Neural progenitor cell (in vitro differentiated cells): ENCODE results near the gene MAD1L1. TPM values are rescaled to one million over a fixed set of nuclear protein-coding genes. Genes with fewer than 3 reads are reported as not detected.

Experiments used
- DNase-seq: peaks from one replicate; pipeline ENCODE4 v3.0.0-alpha.2; 2016; ENCODE audit warnings: low spot score
- H2AFZ ChIP-seq: fragments of 200-600 bp; sonication (generic); replicated peaks from 2 replicates; pipeline ENCODE4 v1.6.1; 2016; ENCODE audit warnings: antibody characterized with exemption
- H3F3A ChIP-seq: fragments of 200-600 bp; sonication (generic); 2 replicates; pipeline ENCODE4 v1.6.1; 2016; ENCODE audit warnings: antibody characterized with exemption, low read depth
- H3K27ac ChIP-seq: fragments of 200-600 bp; sonication (generic); 2 replicates; pipeline ENCODE4 v1.5.1; 2016; ENCODE audit warnings: mild to moderate bottlenecking
- H3K27me3 ChIP-seq: fragments of 200-600 bp; sonication (generic); 2 replicates; pipeline ENCODE4 v1.6.1; 2016; ENCODE audit warnings: mild to moderate bottlenecking, moderate library complexity
- H3K36me3 ChIP-seq: fragments of 200-600 bp; sonication (generic); 2 replicates; pipeline ENCODE4 v1.5.1; 2016
- H3K4me1 ChIP-seq: fragments of 200-600 bp; sonication (generic); 2 replicates; pipeline ENCODE4 v1.6.1; 2016; ENCODE audit warnings: mixed run types
- H3K4me2 ChIP-seq: fragments of 200-600 bp; sonication (generic); 2 replicates; pipeline ENCODE4 v1.6.1; 2016
- H3K4me3 ChIP-seq: fragments of 200-600 bp; sonication (generic); 2 replicates; pipeline ENCODE4 v1.5.1; 2016
- H3K79me2 ChIP-seq: fragments of 200-600 bp; sonication (generic); 2 replicates; pipeline ENCODE4 v1.6.1; 2016; ENCODE audit warnings: low read depth
- H3K9ac ChIP-seq: fragments of 200-600 bp; sonication (generic); 2 replicates; pipeline ENCODE4 v1.6.1; 2016
- H3K9me3 ChIP-seq: fragments of 200-600 bp; sonication (generic); 2 replicates; pipeline ENCODE4 v1.5.1; 2016; ENCODE audit warnings: low read depth
- H4K20me1 ChIP-seq: fragments of 200-600 bp; sonication (generic); 2 replicates; pipeline ENCODE4 v1.6.1; 2016; ENCODE audit warnings: low read depth
- H3K27ac Mint-ChIP-seq: 3 replicates; pipeline ENCODE4 v1.8.0; 2021; ENCODE audit warnings: mixed read lengths
- H3K27me3 Mint-ChIP-seq: 2 replicates; pipeline ENCODE4 v1.8.0; 2022; ENCODE audit warnings: low read depth, mild to moderate bottlenecking, inconsistent platforms, moderate library complexity, mixed read lengths; ENCODE audit not compliant: insufficient read depth
- H3K36me3 Mint-ChIP-seq: 3 replicates; pipeline ENCODE4 v1.8.0; 2021; ENCODE audit warnings: mixed read lengths
- H3K4me1 Mint-ChIP-seq: 3 replicates; pipeline ENCODE4 v1.8.0; 2021; ENCODE audit warnings: mixed read lengths
- H3K4me3 Mint-ChIP-seq: 3 replicates; pipeline ENCODE4 v1.8.0; 2021; ENCODE audit warnings: mild to moderate bottlenecking, moderate library complexity, mixed read lengths
- H3K9me3 Mint-ChIP-seq: 3 replicates; pipeline ENCODE4 v1.8.0; 2020; ENCODE audit warnings: mixed read lengths
- EZH2 ChIP-seq: fragments of 200-600 bp; sonication (generic); IDR thresholded peaks from 2 replicates; pipeline ENCODE4 v1.6.1; 2017; ENCODE audit warnings: antibody characterized with exemption, mild to moderate bottlenecking, moderate library complexity
- EZH2phosphoT487 ChIP-seq: fragments of 200-600 bp; sonication (generic); IDR thresholded peaks from 2 replicates; pipeline ENCODE4 v1.6.1; 2017; ENCODE audit warnings: antibody characterized with exemption
- total RNA-seq: library from RNA; depleted of rRNA; stranded (reverse); fragments of >200 nt; gene quantifications from 2 replicates; pipeline ENCODE4 v1.2.3, GENCODE V29; 2015; ENCODE audit warnings: low replicate concordance
- TF ChIP-seq, protein P1 (sequence below): fragments of 200-600 bp; sonication (generic); IDR thresholded peaks from 2 replicates; pipeline ENCODE4 v1.5.1; 2017; ENCODE audit warnings: antibody characterized with exemption, mild to moderate bottlenecking

Gene MAD1L1
- total RNA-seq, 1 donor from 2014 or later: 23.7 TPM

DNA sequence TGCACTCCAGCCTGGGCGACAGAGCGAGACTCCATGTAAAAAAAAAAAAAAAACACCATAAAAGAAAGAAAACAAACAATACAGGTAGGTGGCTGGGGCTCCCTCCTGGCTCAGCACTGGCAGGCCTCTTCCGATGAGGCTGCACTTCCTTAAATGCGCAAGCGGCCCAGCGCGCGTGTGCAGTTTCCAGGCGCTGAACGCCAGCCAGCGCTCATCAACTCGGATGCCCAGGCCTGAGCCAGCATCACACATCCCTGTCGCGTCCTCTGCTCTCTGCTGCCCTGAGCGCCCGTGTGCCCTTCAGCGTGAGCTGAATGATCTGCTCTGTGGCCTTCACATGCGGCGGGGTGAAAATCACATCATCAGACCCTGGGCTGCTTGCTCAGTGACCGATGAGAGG, 41.1 kb upstream of the MAD1L1 start:
- Histone ChIP-seq H3K27ac (no peak overlapping the region), H3K4me1 (peaks cover 24% of the 10 kb centered on the region), H3K36me3 (no peaks in the 10 kb centered on the region), H3F3A (peaks cover 20% of the 10 kb centered on the region), H3K4me2 (no peak overlapping the region), H3K9ac (no peak overlapping the region), H2AFZ (no peak overlapping the region), H3K9me3 (no peaks in the 10 kb centered on the region), H3K4me3 (no peak overlapping the region), H3K27me3 (no peaks in the 10 kb centered on the region), H3K79me2 (no peaks in the 10 kb centered on the region), H4K20me1 (peaks cover 7% of the 10 kb centered on the region)
- H3K9me3 Mint-ChIP-seq: peaks cover 2% of the 10 kb centered on the region
- TF ChIP-seq, protein P1, sequence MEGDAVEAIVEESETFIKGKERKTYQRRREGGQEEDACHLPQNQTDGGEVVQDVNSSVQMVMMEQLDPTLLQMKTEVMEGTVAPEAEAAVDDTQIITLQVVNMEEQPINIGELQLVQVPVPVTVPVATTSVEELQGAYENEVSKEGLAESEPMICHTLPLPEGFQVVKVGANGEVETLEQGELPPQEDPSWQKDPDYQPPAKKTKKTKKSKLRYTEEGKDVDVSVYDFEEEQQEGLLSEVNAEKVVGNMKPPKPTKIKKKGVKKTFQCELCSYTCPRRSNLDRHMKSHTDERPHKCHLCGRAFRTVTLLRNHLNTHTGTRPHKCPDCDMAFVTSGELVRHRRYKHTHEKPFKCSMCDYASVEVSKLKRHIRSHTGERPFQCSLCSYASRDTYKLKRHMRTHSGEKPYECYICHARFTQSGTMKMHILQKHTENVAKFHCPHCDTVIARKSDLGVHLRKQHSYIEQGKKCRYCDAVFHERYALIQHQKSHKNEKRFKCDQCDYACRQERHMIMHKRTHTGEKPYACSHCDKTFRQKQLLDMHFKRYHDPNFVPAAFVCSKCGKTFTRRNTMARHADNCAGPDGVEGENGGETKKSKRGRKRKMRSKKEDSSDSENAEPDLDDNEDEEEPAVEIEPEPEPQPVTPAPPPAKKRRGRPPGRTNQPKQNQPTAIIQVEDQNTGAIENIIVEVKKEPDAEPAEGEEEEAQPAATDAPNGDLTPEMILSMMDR: no peak
- TF ChIP-seq EZH2: no peak
- TF ChIP-seq EZH2phosphoT487: no peak
- H3K4me3 Mint-ChIP-seq: no peak overlapping the region
- H3K27me3 Mint-ChIP-seq: peaks cover 2% of the 10 kb centered on the region
- H3K27ac Mint-ChIP-seq: no peak overlapping the region
- DNase-seq: no peak
- H3K4me1 Mint-ChIP-seq: peaks cover 34% of the 10 kb centered on the region
- peaks cover 5% of the 10 kb centered on the region for H3K36me3 Mint-ChIP-seq

DNA sequence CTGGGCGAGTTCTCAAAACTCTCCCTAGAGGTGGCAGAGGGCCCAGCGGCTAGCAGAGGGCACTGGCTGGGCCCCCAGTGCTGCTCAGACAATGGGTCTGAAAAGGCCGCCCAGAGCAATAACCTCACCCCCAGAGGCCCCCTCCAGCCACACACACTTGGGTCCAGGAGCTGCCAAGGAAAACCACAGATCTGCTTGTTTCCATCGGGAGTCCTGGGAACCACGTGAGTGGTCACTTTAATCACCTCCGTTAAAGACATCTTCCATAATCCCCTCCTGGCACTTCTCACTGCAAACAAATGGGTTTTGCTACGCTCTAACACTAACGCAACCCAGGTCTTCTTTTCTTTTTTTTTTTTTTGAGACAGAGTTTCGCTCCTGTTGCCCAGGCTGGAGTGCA, 39.3 kb upstream of the MAD1L1 start:
- no peaks in the 10 kb centered on the region for H3K79me2 ChIP-seq
- TF ChIP-seq, protein P1: no peak
- TF ChIP-seq EZH2phosphoT487 (no peak), EZH2 (no peak)
- H3K36me3 ChIP-seq: no peaks in the 10 kb centered on the region
- H3F3A ChIP-seq: peaks cover 20% of the 10 kb centered on the region
- no peaks in the 10 kb centered on the region for H3K27me3 ChIP-seq
- H3K4me3 Mint-ChIP-seq: no peak overlapping the region
- H3K9me3 Mint-ChIP-seq: peaks cover 2% of the 10 kb centered on the region
- no peak overlapping the region for H3K9ac ChIP-seq
- H4K20me1 ChIP-seq: peaks cover 7% of the 10 kb centered on the region
- H3K4me1 Mint-ChIP-seq: peaks cover 28% of the 10 kb centered on the region
- peaks cover 5% of the 10 kb centered on the region for H3K36me3 Mint-ChIP-seq
- no peak overlapping the region for H3K4me3 ChIP-seq
- no peak overlapping the region for H3K27ac Mint-ChIP-seq
- H3K27ac ChIP-seq: no peak overlapping the region
- H3K27me3 Mint-ChIP-seq: peaks cover 2% of the 10 kb centered on the region
- no peak overlapping the region for H2AFZ ChIP-seq
- peaks cover 24% of the 10 kb centered on the region for H3K4me1 ChIP-seq
- DNase-seq: no peak
- no peaks in the 10 kb centered on the region for H3K9me3 ChIP-seq
- H3K4me2 ChIP-seq: no peak overlapping the region

DNA sequence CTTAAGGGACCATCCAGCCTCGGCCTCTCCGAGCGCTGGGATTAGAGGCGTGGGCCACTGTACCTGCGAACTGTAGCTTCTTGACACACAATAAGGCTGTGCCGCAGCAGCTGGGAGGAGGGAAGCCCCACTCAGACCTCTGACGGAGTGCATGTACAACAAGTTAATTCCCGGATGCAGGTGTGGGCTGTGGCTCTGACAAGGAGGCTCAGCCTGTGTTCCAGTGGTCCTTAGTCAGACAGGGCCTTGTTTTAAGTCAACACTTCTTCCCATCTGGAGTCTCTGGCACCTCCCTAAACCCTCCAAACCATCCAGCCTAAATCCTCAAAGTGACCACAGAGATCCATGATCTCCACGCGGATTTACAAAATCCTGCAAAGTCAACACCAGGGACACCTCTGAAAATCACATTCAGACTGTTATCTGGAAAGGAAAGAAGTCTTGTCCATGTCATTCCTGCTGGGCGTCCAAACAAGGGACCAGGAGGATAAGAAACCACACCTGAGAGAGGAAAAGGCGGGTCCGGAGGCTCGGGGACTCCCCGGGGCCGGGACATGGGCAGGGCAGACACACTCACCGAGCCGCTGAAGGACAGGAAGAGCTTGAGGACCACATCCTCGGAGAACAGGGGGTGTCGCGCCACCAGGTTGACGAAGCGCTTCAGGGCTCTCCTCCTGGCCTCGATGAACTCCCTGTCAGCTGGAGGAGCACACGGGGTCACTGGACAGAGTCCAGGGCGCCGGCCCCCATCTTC, 38.7 kb upstream of the MAD1L1 start:
- TF ChIP-seq EZH2 (no peak), EZH2phosphoT487 (no peak)
- TF ChIP-seq, protein P1: no peak
- DNase-seq: no peak
- Mint-ChIP-seq H3K4me3 (no peak overlapping the region), H3K27me3 (peaks cover 2% of the 10 kb centered on the region), H3K4me1 (peaks cover 26% of the 10 kb centered on the region), H3K9me3 (peaks cover 7% of the 10 kb centered on the region), H3K36me3 (peaks cover 7% of the 10 kb centered on the region), H3K27ac (peak overlapping the region; percentile 19)
- Histone ChIP-seq H3K27me3 (no peaks in the 10 kb centered on the region), H3K9ac (no peak overlapping the region), H3K9me3 (no peaks in the 10 kb centered on the region), H3K36me3 (no peaks in the 10 kb centered on the region), H3K79me2 (no peaks in the 10 kb centered on the region), H3K4me1 (peaks cover 24% of the 10 kb centered on the region), H3F3A (peaks cover 20% of the 10 kb centered on the region), H4K20me1 (peaks cover 7% of the 10 kb centered on the region), H3K4me2 (no peak overlapping the region), H3K27ac (no peak overlapping the region), H3K4me3 (no peak overlapping the region), H2AFZ (no peak overlapping the region)
